H9 (cell line): ENCODE measurements around the gene FAM83F. TPM values are rescaled to one million over a fixed set of nuclear protein-coding genes. Genes with fewer than 3 reads are reported as not detected.

Experiments used
- DNase-seq: peaks from one replicate; pipeline ENCODE4 v3.0.0-alpha.2; 2017
- H2AFZ ChIP-seq: one replicate; pipeline ENCODE4 v1.6.1; 2013; ENCODE audit warnings: mild to moderate bottlenecking, low read length, control low read depth, moderate library complexity
- H2AK5ac ChIP-seq: 2 replicates; pipeline ENCODE4 v1.6.1; 2013; ENCODE audit warnings: low read length, control low read depth, mixed read lengths; ENCODE audit not compliant: insufficient read length
- H2BK120ac ChIP-seq: one replicate; pipeline ENCODE4 v1.6.1; 2013; ENCODE audit warnings: low read depth, mild to moderate bottlenecking, low read length, control low read depth, inconsistent platforms; ENCODE audit not compliant: poor library complexity, severe bottlenecking
- H2BK12ac ChIP-seq: 2 replicates; pipeline ENCODE4 v1.6.1; 2013; ENCODE audit warnings: low read length, control low read depth, mixed read lengths, low read depth; ENCODE audit not compliant: insufficient read length
- H2BK15ac ChIP-seq: 2 replicates; pipeline ENCODE4 v1.6.1; 2013; ENCODE audit warnings: low read depth, low read length, control low read depth
- H2BK20ac ChIP-seq: one replicate; pipeline ENCODE4 v1.6.1; 2013; ENCODE audit warnings: low read depth, mild to moderate bottlenecking, low read length, control low read depth, inconsistent platforms; ENCODE audit not compliant: poor library complexity, severe bottlenecking
- H2BK5ac ChIP-seq: 2 replicates; pipeline ENCODE4 v1.6.1; 2013; ENCODE audit warnings: low read length, control low read depth, mixed read lengths; ENCODE audit not compliant: insufficient read length
- H3K14ac ChIP-seq: 2 replicates; pipeline ENCODE4 v1.6.1; 2013; ENCODE audit warnings: low read length, control low read depth; ENCODE audit not compliant: insufficient read depth
- H3K18ac ChIP-seq: 2 replicates; pipeline ENCODE4 v1.6.1; 2013; ENCODE audit warnings: low read depth, mild to moderate bottlenecking, mixed read lengths, low read length, control low read depth; ENCODE audit not compliant: insufficient read length
- H3K23ac ChIP-seq: 2 replicates; pipeline ENCODE4 v1.6.1; 2013; ENCODE audit warnings: low read length, control low read depth, mixed read lengths, low read depth; ENCODE audit not compliant: insufficient read length
- H3K23me2 ChIP-seq: 2 replicates; pipeline ENCODE4 v1.6.1; 2013; ENCODE audit warnings: low read depth, mild to moderate bottlenecking, mixed read lengths, low read length, control low read depth; ENCODE audit not compliant: insufficient read length, poor library complexity, severe bottlenecking
- H3K27ac ChIP-seq: 2 replicates; pipeline ENCODE4 v1.5.1; 2013; ENCODE audit warnings: low read length, control low read depth, mixed read lengths, low read depth; ENCODE audit not compliant: insufficient read length
- H3K27me3 ChIP-seq: 2 replicates; pipeline ENCODE4 v1.6.1; 2013; ENCODE audit warnings: low read length, control low read depth, inconsistent platforms; ENCODE audit not compliant: insufficient read depth
- H3K4ac ChIP-seq: 2 replicates; pipeline ENCODE4 v1.6.1; 2013; ENCODE audit warnings: low read depth, mild to moderate bottlenecking, control low read depth, inconsistent platforms, low read length, moderate library complexity
- H3K4me1 ChIP-seq: 2 replicates; pipeline ENCODE4 v1.6.1; 2013; ENCODE audit warnings: low read length, control low read depth, inconsistent platforms; ENCODE audit not compliant: insufficient read depth
- H3K4me2 ChIP-seq: 2 replicates; pipeline ENCODE4 v1.6.1; 2013; ENCODE audit warnings: low read length, control low read depth, mixed read lengths; ENCODE audit not compliant: insufficient read length, insufficient read depth
- H3K56ac ChIP-seq: 2 replicates; pipeline ENCODE4 v1.6.1; 2013; ENCODE audit warnings: low read depth, mild to moderate bottlenecking, mixed read lengths, low read length, control low read depth; ENCODE audit not compliant: insufficient read length
- H3K79me1 ChIP-seq: 2 replicates; pipeline ENCODE4 v1.6.1; 2013; ENCODE audit warnings: low read depth, mild to moderate bottlenecking, moderate library complexity, low read length, control low read depth, inconsistent platforms; ENCODE audit not compliant: insufficient read depth, poor library complexity, severe bottlenecking
- H3K79me2 ChIP-seq: 2 replicates; pipeline ENCODE4 v1.6.1; 2013; ENCODE audit warnings: low read length, control low read depth, inconsistent platforms; ENCODE audit not compliant: insufficient read depth
- H3K9ac ChIP-seq: 2 replicates; pipeline ENCODE4 v1.6.1; 2013; ENCODE audit warnings: low read length, control low read depth, mixed read lengths; ENCODE audit not compliant: insufficient read length; ENCODE audit errors: extremely low read depth
- H3K9me3 ChIP-seq: one replicate; pipeline ENCODE4 v1.6.1; 2013; ENCODE audit warnings: low read depth, low read length, inconsistent platforms; ENCODE audit not compliant: control insufficient read depth
- H3T11ph ChIP-seq: one replicate; pipeline ENCODE4 v1.6.1; 2013; ENCODE audit warnings: mild to moderate bottlenecking, low read length, control low read depth, inconsistent platforms
- H4K20me1 ChIP-seq: one replicate; pipeline ENCODE4 v1.6.1; 2013; ENCODE audit not compliant: control insufficient read depth, insufficient read length, insufficient read depth
- H4K5ac ChIP-seq: 2 replicates; pipeline ENCODE4 v1.6.1; 2013; ENCODE audit warnings: low read depth, mild to moderate bottlenecking, mixed read lengths, low read length, control low read depth; ENCODE audit not compliant: insufficient read length
- H4K8ac ChIP-seq: replicated peaks from 2 replicates; pipeline ENCODE4 v1.6.1; 2013; ENCODE audit warnings: low read length, control low read depth, mixed read lengths, low read depth; ENCODE audit not compliant: insufficient read length
- H4K91ac ChIP-seq: 2 replicates; pipeline ENCODE4 v1.6.1; 2013; ENCODE audit warnings: low read depth, mild to moderate bottlenecking, moderate library complexity, mixed read lengths, low read length, control low read depth; ENCODE audit not compliant: insufficient read length
- H3K27ac Mint-ChIP-seq, 3 experiments: 2 replicates in 2 of 3; 3 replicates in 1 of 3; pipeline ENCODE4 v1.8.0; 2020 to 2021; ENCODE audit warnings: mixed read lengths in 3 of 3, mild to moderate bottlenecking in 1 of 3, moderate library complexity in 1 of 3
- H3K27me3 Mint-ChIP-seq: 2 replicates; pipeline ENCODE4 v1.8.0; 2021; ENCODE audit warnings: low read depth, mild to moderate bottlenecking, moderate library complexity, mixed read lengths
- H3K36me3 Mint-ChIP-seq, 3 experiments: 2 replicates in 2 of 3; 3 replicates in 1 of 3; pipeline ENCODE4 v1.8.0; 2020 to 2021; ENCODE audit warnings: low read depth in 3 of 3, mixed read lengths in 3 of 3; ENCODE audit not compliant: insufficient read depth in 1 of 3
- H3K4me1 Mint-ChIP-seq, 2 experiments: 2 replicates each; pipeline ENCODE4 v1.8.0; 2020; ENCODE audit warnings: mixed read lengths in 2 of 2
- H3K4me3 Mint-ChIP-seq, 2 experiments: 2 replicates in 1 of 2; 3 replicates in 1 of 2; pipeline ENCODE4 v1.8.0; 2020 to 2021; ENCODE audit warnings: mild to moderate bottlenecking in 2 of 2, mixed read lengths in 2 of 2, moderate library complexity in 1 of 2
- H3K9me3 Mint-ChIP-seq, 2 experiments: 2 replicates in 1 of 2; 3 replicates in 1 of 2; pipeline ENCODE4 v1.8.0; 2020; ENCODE audit warnings: mild to moderate bottlenecking in 2 of 2, mixed read lengths in 2 of 2, moderate library complexity in 1 of 2
- CTCF ChIP-seq: fragments of 200-600 bp; sonication (generic); conservative IDR thresholded peaks from 3 replicates; pipeline ENCODE4 v1.8.0; 2021; ENCODE audit warnings: antibody characterized with exemption, mild to moderate bottlenecking
- WGBS: extraction: QIAGEN DNeasy Blood & Tissue Kit; methylation state at CpG from one replicate; pipeline ENCODE4 v1.1.7; 2013; ENCODE audit warnings: missing lambda C conversion rate, low lambda C conversion rate, mixed read lengths; ENCODE audit not compliant: insufficient read length; ENCODE audit errors: extremely low coverage; 5-methylcytosine and 5-hydroxymethylcytosine counted together
- total RNA-seq: library from RNA; stranded (reverse); gene quantifications from 2 replicates; pipeline ENCODE4 v1.2.1, GENCODE V29; 2021

Gene FAM83F
- total RNA-seq, 1 experiment from 2014 or later: 17.4 TPM

GRCh38 chr22:39946126-39946502 is 48.6 kb upstream of the FAM83F start:
- Histone ChIP-seq H3K9me3 (no peaks in the 10 kb centered on the region), H3K4me1 (peaks cover 19% of the 10 kb centered on the region), H2AK5ac (no peak overlapping the region), H4K5ac (no peak overlapping the region), H2AFZ (no peak overlapping the region), H2BK15ac (no peak overlapping the region), H3K23ac (no peak overlapping the region), H3K9ac (no peak overlapping the region), H3K4me2 (no peak overlapping the region), H3K27me3 (no peaks in the 10 kb centered on the region), H3K14ac (no peak overlapping the region), H4K91ac (no peak overlapping the region), H3K79me2 (no peaks in the 10 kb centered on the region), H4K20me1 (no peaks in the 10 kb centered on the region), H2BK120ac (no peak overlapping the region), H3K23me2 (no peaks in the 10 kb centered on the region), H3T11ph (no peak overlapping the region), H4K8ac (no peak overlapping the region), H3K18ac (no peak overlapping the region), H3K27ac (no peak overlapping the region), H2BK12ac (no peak overlapping the region), H2BK20ac (no peak overlapping the region), H3K79me1 (no peaks in the 10 kb centered on the region), H3K56ac (no peak overlapping the region), H3K4ac (no peak overlapping the region), H2BK5ac (no peak overlapping the region)
- peaks cover 46 to 60% of the 10 kb centered on the region in 2 experiments for H3K4me1 Mint-ChIP-seq
- no peak overlapping the region for H3K27ac Mint-ChIP-seq
- H3K4me3 Mint-ChIP-seq: no peak overlapping the region
- H3K36me3 Mint-ChIP-seq: no peaks in the 10 kb centered on the region
- no CpG with 5 or more reads among the region's 4 CpGs for WGBS
- DNase-seq: no peak
- no peaks in the 10 kb centered on the region; the same call in 1 of the 2 replicates for H3K27me3 Mint-ChIP-seq
- TF ChIP-seq CTCF: no peak
- H3K9me3 Mint-ChIP-seq: no peaks in the 10 kb centered on the region
